Uterus (tissue), 2 donors: ENCODE data around the gene ZBED3.

Experiments used
- CTCF ChIP-seq, 4 experiments: fragments of 200-600 bp in 2 of 4; fragments of 450-650 bp in 2 of 4; sonication (generic) in 2 of 4; IDR thresholded peaks; one replicate each; pipeline ENCODE4 v1.5.1; 2016 to 2019; ENCODE audit warnings: antibody characterized with exemption in 4 of 4, mild to moderate bottlenecking in 2 of 4, moderate library complexity in 1 of 4
- POLR2A ChIP-seq, 2 donors: fragments of 450-650 bp; IDR thresholded peaks; one replicate each; pipeline ENCODE4 v1.6.1; 2016; ENCODE audit warnings: antibody characterized with exemption in 2 of 2, mild to moderate bottlenecking in 1 of 2, moderate library complexity in 1 of 2

GRCh38 chr5:77123057-77123456 lies 36.0 kb upstream of the ZBED3 start:
- no peak for TF ChIP-seq CTCF (IDR thresholded peaks at IDR 0.05)
- no peak for TF ChIP-seq POLR2A (IDR thresholded peaks at IDR 0.05)
